ENCODE measurements around the gene MVB12B.

GRCh38 chr9:126321742-126322141 lies 4.9 kb upstream of the MVB12B start:
- no peak for TF ChIP-seq POLR2A (IDR thresholded peaks at IDR 0.05)
- TF ChIP-seq, protein P1, sequence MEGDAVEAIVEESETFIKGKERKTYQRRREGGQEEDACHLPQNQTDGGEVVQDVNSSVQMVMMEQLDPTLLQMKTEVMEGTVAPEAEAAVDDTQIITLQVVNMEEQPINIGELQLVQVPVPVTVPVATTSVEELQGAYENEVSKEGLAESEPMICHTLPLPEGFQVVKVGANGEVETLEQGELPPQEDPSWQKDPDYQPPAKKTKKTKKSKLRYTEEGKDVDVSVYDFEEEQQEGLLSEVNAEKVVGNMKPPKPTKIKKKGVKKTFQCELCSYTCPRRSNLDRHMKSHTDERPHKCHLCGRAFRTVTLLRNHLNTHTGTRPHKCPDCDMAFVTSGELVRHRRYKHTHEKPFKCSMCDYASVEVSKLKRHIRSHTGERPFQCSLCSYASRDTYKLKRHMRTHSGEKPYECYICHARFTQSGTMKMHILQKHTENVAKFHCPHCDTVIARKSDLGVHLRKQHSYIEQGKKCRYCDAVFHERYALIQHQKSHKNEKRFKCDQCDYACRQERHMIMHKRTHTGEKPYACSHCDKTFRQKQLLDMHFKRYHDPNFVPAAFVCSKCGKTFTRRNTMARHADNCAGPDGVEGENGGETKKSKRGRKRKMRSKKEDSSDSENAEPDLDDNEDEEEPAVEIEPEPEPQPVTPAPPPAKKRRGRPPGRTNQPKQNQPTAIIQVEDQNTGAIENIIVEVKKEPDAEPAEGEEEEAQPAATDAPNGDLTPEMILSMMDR (IDR thresholded peaks at IDR 0.05), result no peak
- no peak for TF ChIP-seq POLR2AphosphoS5 (IDR thresholded peaks at IDR 0.05; ENCODE audit: insufficient read depth in 1 of 2, low read depth in 1 of 2)

All from vagina (tissue), 2 donors.